GM18907 (cell line): ENCODE measurements around the gene NFYC.

Experiments
- ATAC-seq: cut with Tn5 transposase; IDR thresholded peaks from one replicate; pipeline ENCODE4 v1.9.1; 2021; ENCODE audit warnings: mild to moderate bottlenecking, moderate library complexity; ENCODE audit not compliant: unreplicated experiment

Gene NFYC

DNA sequence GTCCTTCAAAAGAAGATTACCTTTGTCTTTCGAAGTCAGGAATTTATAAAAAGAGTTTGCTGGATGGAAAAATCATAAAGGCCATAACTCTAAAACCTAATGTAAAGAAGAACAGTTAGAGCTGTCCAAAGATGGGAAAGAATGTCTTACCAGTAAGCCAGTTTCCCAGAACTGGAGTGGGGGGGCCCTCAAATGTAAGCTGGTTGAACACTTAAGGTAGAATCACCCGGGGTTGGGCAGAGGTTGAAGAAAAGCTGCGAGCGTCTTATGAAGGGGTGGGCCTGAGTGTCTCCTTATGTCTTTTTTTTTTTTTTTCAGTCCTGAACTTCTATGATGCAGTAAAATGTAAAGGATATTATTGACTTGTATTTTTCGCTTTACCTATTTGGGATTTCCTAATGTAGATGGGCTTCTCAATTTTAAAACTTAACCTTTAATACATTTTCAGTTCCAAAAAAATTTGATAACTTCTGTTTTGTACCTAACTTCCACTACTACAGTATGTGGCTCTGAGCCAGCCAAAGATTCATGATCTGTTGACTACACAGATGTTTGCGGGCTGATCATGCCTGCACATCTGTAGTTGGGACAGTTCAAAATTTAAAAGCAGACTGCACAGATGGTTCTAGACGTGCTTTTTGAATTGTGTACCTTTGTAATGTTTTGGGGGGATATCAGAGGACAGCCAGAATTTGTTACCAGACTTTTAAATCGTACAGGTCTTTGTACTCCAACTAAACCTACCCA is 43.6 kb downstream of the NFYC start:
- ATAC-seq: no peak

DNA sequence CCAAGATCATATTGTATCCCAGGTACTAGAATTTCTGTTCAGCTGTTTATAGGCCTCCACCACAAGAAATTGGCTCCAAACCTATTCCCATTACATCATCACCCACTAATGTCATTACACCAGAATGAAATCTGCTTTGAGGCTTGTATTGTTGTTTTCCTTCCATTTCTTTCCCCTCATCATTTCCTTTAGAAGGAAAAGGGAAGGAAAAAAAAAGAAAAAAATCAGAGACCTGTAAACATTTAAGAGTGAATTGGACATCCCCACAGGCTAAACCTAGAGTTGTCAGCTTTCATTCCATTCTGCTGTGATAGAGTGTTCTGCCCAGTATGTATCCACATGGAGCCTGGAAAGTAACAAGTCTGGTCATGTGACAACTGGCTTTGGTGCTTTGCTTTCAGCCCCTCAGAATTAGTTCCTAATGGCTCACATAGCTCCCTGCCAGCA is 44.6 kb downstream of the NFYC start:
- ATAC-seq: no peak

- ATAC-seq: no peak
These were observed 47.3 kb downstream of the NFYC start for GRCh38 chr1:40738831-40739230.

DNA sequence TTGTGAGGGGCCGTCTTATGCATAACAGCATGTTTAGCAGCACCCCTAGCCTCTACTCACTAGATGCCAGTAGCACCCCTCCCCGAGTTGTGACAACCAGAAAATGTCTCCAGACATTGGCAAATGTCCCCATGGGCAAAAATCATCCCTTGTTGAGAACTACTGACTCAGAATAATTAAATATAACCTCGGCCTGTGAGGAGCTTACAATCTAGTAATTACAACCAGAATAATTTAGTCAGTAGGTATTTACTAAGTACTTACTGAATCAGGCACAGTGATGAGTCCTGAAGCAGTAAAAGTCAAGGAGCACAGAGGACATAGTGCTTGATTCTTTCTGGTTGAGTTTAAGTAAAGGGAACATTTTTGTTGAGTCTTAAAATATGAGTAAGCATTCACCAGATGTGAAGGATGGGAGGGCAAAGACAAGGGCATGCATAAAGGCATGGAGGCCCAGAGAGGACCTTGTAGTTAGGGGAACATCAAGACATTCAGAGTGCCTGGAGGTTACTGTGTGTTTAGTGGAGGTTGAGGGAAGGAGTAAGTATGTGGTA is 48.0 kb downstream of the NFYC start:
- ATAC-seq: no peak

- ATAC-seq: no peak
These were observed 48.8 kb downstream of the NFYC start for GRCh38 chr1:40740039-40740996.

- ATAC-seq: no peak
These were observed 49.7 kb downstream of the NFYC start for GRCh38 chr1:40740997-40741736.

DNA sequence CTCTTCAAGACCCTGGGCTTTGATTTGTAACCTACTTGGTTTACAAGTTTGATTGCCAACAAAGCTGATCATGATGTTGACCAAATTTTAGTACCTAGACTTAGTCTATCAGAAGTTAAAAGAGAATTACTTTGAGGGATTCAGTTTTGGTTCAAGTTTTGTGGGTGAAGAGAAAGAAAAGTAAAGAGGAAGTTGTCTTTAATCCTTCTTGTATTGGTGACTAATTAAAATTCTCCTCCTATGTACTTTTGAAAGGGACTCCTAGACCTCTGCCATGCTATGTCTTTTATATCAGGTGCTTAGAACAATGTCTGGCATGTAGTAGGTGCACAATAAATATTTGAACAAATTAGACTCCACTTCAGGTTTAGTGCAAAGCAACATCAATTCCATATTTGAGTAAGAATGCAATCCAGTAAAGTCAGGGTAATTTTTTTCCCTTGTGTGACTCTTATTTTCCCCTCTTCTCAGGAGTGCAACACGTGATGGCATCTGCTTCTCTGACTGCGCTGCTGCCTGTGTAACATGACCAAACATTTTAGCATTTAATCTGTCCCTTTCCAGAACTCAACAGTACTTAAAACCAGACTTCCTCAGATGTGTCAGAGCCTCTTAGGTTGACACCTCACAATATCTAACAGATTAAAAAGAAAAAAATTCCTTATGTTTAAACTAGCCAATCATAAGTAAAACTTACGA is 51.0 kb downstream of the NFYC start:
- no peak for ATAC-seq

- no peak for ATAC-seq
These were observed 51.9 kb downstream of the NFYC start for GRCh38 chr1:40743452-40743851.

DNA sequence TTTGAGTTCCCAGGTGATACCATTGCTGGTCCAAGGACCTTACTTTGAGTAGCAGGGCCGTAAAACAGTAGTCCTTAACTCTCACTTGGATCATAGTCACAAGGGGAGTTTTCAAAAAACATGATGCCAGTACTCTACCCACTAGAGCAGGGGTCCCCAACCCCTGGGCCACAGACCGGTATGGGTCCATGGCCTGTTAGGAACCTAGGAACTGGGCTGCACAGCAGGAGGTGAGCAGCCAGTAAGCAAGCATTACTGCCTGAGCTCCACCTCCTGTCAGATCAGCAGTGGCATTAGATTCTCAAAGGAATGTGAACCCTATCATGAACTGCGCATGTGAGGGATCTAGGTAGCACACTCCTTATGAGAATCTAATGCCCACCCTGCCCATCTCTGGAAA is 52.4 kb downstream of the NFYC start:
- ATAC-seq: no peak

DNA sequence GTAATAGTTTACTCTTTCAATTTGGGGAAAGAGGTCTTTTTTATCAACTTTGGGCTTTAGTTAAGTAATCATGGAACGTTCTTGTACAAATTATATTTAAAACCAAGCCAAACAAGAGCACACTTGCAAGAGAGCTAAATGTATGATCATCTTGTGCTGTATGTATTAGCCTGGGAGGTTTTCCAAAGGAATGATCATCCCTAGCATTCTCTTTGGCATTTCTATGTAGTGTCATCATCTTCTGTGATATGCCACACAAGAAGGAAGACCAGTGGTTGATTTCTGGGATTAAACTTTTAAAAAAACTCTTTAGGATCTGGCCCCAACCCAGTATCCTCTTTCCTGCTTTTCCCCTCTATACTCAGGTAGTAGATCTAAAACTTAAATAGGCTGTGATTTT is 53.7 kb downstream of the NFYC start:
- no peak for ATAC-seq

DNA sequence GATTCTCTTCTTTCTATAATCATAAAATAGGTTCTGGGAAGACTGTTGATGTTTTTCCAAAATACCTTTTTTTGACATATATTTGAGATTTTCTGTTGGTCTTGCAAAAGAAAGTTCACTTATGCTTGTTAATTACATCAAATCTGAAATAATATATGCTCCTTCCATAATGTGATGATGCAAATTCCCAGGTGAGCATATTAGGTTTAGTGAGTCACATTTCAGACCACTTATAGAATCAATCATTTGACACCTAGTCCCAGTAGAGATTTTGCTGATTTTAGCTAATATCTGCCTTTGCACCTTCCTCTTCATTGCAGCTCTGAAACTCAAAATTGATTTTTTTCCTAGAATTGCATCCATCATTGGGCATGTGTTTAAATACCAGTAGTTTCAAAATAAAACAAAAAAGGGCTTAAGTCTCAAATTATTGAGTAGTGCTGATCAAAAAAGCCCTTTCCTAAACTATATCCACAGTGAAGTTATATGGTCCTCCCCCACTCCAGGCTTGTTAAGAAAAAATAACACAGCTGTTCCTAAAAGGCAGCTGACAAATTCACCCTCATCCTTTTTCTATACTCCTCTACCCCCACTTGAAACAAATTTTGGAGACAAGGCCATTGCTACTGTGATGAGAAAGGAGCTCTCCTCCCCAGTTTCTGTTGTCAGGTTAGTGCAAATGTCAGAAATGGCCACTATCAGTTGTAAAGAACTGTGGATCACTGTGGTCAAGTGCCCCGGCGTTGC is 55.0 kb downstream of the NFYC start:
- ATAC-seq: no peak

GRCh38 chr1:40748841-40749718 is 57.6 kb downstream of the NFYC start:
- no peak for ATAC-seq

- no peak for ATAC-seq
These were observed 58.3 kb downstream of the NFYC start for GRCh38 chr1:40749817-40750216.

DNA sequence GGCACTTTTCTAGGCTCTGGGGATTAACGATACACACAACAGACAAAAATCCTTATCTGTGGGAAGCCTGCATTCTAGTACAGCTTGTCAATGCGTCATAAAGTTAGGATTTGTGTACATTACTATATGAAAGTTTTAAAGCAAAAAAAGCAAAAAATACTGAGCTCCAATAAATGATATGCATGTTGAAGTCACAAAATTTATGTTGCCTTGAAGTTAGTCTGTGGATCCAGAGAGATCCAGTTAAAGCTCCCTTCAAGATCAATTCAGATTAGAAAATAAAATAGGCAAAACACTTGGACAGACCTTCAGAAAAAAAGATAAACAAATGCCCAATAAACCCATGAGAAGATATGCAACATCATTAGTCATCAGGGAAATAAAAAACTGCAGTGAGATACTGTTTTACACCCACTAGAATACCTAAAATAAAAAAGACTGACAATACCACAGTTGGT is 59.0 kb downstream of the NFYC start:
- ATAC-seq: no peak

- no peak for ATAC-seq
These were observed 60.3 kb downstream of the NFYC start for GRCh38 chr1:40751802-40752201.

DNA sequence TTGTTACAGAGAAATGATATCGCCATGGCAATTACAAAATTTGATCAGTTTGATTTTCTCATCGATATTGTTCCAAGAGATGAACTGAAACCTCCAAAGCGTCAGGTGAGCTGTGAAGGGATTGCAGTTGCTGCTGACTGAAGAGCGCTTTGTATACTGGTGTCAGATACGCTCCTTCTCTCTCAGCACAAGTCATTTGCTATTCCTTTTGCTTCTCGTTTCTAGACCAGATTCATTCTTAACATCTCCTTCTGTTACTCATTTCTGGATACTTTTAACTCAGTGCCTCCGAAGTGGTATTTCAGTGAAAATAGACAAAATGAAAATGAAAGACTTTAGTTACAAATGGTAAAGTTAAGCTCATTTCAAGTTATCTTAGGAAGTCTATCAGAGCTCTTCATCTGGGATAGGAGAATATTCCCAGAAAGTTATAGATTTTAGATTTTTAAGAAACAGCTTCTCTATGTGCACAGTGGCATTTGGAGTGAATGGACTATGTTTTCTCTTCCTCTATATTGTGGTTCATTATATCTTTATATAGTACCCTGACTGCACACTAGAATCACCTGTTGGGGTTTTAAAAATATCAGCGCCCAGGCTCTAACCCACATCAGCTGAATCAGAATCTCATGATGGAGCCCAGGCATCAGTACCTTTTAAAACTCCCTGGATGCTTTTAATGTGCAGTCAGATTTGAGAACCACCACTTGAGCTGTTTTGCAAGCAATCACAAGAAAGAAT is 61.8 kb downstream of the NFYC start:
- no peak for ATAC-seq

DNA sequence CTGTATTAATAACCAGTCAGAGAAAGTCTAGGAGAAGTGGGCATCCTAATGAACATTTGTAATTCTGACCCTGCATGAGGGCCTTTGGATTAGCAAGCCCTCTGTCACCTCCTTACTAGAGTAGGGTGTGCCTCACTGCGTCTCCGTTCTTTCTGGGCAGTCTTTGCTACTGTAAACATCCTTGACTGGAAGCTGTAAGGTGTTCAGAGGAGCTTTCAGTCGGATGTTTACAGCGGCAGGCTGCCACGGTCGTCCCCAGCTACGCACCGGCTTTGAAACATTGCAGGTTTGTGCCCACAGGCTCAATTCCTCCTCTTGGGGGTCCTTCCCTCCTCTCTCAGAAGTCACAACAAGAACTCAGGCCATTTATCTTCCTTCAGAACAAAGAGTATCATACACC is 62.7 kb downstream of the NFYC start:
- no peak for ATAC-seq

DNA sequence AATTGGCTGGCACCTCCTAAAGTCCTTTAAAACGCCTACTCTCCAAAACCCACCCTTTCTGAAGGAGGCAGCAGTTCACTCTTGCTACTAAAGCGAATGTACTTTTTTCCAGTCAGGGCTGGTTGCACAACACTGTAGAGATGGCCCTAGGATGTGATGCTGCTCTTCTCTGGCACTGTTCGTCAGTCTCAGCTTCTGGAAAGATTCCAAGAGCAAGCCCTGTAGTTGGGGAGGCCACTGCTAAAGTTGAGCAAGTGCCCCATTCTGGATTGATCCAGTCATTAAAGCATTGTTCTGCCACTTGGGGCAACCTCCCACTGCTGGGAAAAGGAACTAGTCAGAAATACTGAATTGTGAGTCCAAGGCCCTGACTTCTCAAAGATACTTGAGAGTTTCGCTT is 63.6 kb downstream of the NFYC start:
- ATAC-seq: no peak
